HepG2 (cell line): ENCODE results near the gene DDTL.

Experiments
- PCBP1 ChIP-seq: fragments of 200-400 bp; formaldehyde crosslinking; IDR thresholded peaks from 2 replicates; pipeline ENCODE4 v1.6.1; 2017; ENCODE audit warnings: mild to moderate bottlenecking, low read depth, low read length, borderline replicate concordance
- ZNF574 ChIP-seq: sonication (generic); formaldehyde crosslinking; IDR thresholded peaks from 2 replicates; pipeline ENCODE4 v1.4.0; 2020; ENCODE audit warnings: missing genetic modification reagents

GRCh38 chr22:24002272-24002671, 35.6 kb downstream of the DDTL start:
- TF ChIP-seq ZNF574 (CRISPR knock-in tag) (no peak), PCBP1 (no peak)
